Loucy (cell line): ENCODE measurements around the gene C2orf92.

ENCODE experiments used
- H2AFZ ChIP-seq: fragments of 200-600 bp; sonication (generic); 2 replicates; pipeline ENCODE4 v1.6.0; 2016; ENCODE audit warnings: antibody characterized with exemption, mild to moderate bottlenecking, low read length, moderate library complexity
- H3F3A ChIP-seq: fragments of 200-600 bp; 2 replicates; pipeline ENCODE4 v1.6.0; 2016; ENCODE audit warnings: antibody characterized with exemption, low read depth, mild to moderate bottlenecking
- H3K27me3 ChIP-seq: fragments of 200-600 bp; sonication (generic); 2 replicates; pipeline ENCODE4 v1.6.1; 2014; ENCODE audit warnings: low read length, mild to moderate bottlenecking; ENCODE audit not compliant: insufficient read depth, poor library complexity, severe bottlenecking
- H3K36me3 ChIP-seq: fragments of 200-600 bp; sonication (generic); 2 replicates; pipeline ENCODE4 v1.6.1; 2016; ENCODE audit warnings: low read length; ENCODE audit not compliant: insufficient read depth
- H3K4me1 ChIP-seq: fragments of 200-600 bp; sonication (generic); 2 replicates; pipeline ENCODE4 v1.5.1; 2014; ENCODE audit warnings: low read length, mild to moderate bottlenecking; ENCODE audit not compliant: insufficient read depth, poor library complexity, severe bottlenecking
- H3K4me2 ChIP-seq: fragments of 200-600 bp; sonication (generic); 2 replicates; pipeline ENCODE4 v1.6.0; 2014; ENCODE audit warnings: antibody characterized with exemption, low read length, low read depth, mild to moderate bottlenecking; ENCODE audit not compliant: poor library complexity, severe bottlenecking
- H3K4me3 ChIP-seq: fragments of 200-600 bp; sonication (generic); 2 replicates; pipeline ENCODE4 v1.5.1; 2014; ENCODE audit warnings: low read length, mild to moderate bottlenecking, mixed read lengths; ENCODE audit not compliant: poor library complexity, severe bottlenecking
- H3K79me2 ChIP-seq: fragments of 200-600 bp; sonication (generic); 2 replicates; pipeline ENCODE4 v1.6.1; 2014; ENCODE audit warnings: low read length; ENCODE audit not compliant: insufficient read depth
- H3K9ac ChIP-seq: fragments of 200-600 bp; sonication (generic); 2 replicates; pipeline ENCODE4 v1.6.0; 2014; ENCODE audit warnings: mild to moderate bottlenecking, low read depth, low read length, moderate library complexity; ENCODE audit not compliant: poor library complexity, severe bottlenecking
- H3K9me2 ChIP-seq: fragments of 200-600 bp; sonication (generic); replicated peaks from 2 replicates; pipeline ENCODE4 v1.6.1; 2016; ENCODE audit warnings: low read depth, low read length, mixed read lengths
- H3K9me3 ChIP-seq: fragments of 200-600 bp; sonication (generic); 2 replicates; pipeline ENCODE4 v1.6.1; 2014; ENCODE audit warnings: mild to moderate bottlenecking, antibody characterized with exemption, low read length, low read depth; ENCODE audit not compliant: insufficient read depth
- H4K20me1 ChIP-seq: fragments of 200-600 bp; sonication (generic); 2 replicates; pipeline ENCODE4 v1.6.0; 2014; ENCODE audit warnings: antibody characterized with exemption, low read length, mild to moderate bottlenecking; ENCODE audit not compliant: insufficient read depth, poor library complexity, severe bottlenecking
- CTCF ChIP-seq: fragments of 200-600 bp; sonication (generic); conservative IDR thresholded peaks from 2 replicates; pipeline ENCODE4 v1.5.1; 2014; ENCODE audit warnings: mild to moderate bottlenecking, antibody characterized with exemption, low read length
- EZH2phosphoT487 ChIP-seq: fragments of 200-600 bp; IDR thresholded peaks from 2 replicates; pipeline ENCODE4 v1.6.1; 2018; ENCODE audit warnings: antibody characterized with exemption, mild to moderate bottlenecking, moderate library complexity, borderline replicate concordance

The C2orf92 gene

GRCh38 chr2:97719362-97720155 is 50.0 kb downstream of the C2orf92 start:
- Histone ChIP-seq H3K79me2 (peaks cover 97% of the 10 kb centered on the region), H2AFZ (no peak overlapping the region), H3F3A (peaks cover 9% of the 10 kb centered on the region; the same call in 1 of the 2 replicates), H3K4me1 (peaks cover 74% of the 10 kb centered on the region), H3K9ac (peak overlapping the region; percentile 99), H4K20me1 (peaks cover 52% of the 10 kb centered on the region), H3K4me3 (peak overlapping the region; percentile 95), H3K27me3 (no peaks in the 10 kb centered on the region), H3K36me3 (peaks cover 32% of the 10 kb centered on the region), H3K9me2 (no peaks in the 10 kb centered on the region), H3K4me2 (peak overlapping the region; percentile 92), H3K9me3 (no peaks in the 10 kb centered on the region)
- TF ChIP-seq CTCF (no peak), EZH2phosphoT487 (no peak)

- Histone ChIP-seq H3K9me2 (no peaks in the 10 kb centered on the region), H3K4me2 (peak overlapping the region; percentile 92), H2AFZ (no peak overlapping the region), H4K20me1 (peaks cover 54% of the 10 kb centered on the region), H3K4me1 (peaks cover 62% of the 10 kb centered on the region), H3K27me3 (no peaks in the 10 kb centered on the region), H3F3A (peaks cover 9% of the 10 kb centered on the region; the same call in 1 of the 2 replicates), H3K4me3 (no peak overlapping the region), H3K79me2 (peaks cover 97% of the 10 kb centered on the region), H3K36me3 (peaks cover 44% of the 10 kb centered on the region), H3K9me3 (no peaks in the 10 kb centered on the region), H3K9ac (peak overlapping the region; percentile 37)
- TF ChIP-seq EZH2phosphoT487 (no peak), CTCF (no peak)
Observed at GRCh38 chr2:97720746-97721145, 51.2 kb downstream of the C2orf92 start.

- H3F3A ChIP-seq: peaks cover 9% of the 10 kb centered on the region; the same call in 1 of the 2 replicates
- H3K36me3 ChIP-seq: peaks cover 59% of the 10 kb centered on the region
- no peaks in the 10 kb centered on the region for H3K27me3 ChIP-seq
- H3K4me2 ChIP-seq: peak overlapping the region; percentile 13
- peaks cover 97% of the 10 kb centered on the region for H3K79me2 ChIP-seq
- no peak overlapping the region for H3K4me3 ChIP-seq
- peak overlapping the region; percentile 20 for H3K9ac ChIP-seq
- no peak overlapping the region for H2AFZ ChIP-seq
- H4K20me1 ChIP-seq: peaks cover 60% of the 10 kb centered on the region
- TF ChIP-seq CTCF (no peak), EZH2phosphoT487 (no peak)
- no peaks in the 10 kb centered on the region for H3K9me3 ChIP-seq
- no peaks in the 10 kb centered on the region for H3K9me2 ChIP-seq
- H3K4me1 ChIP-seq: peaks cover 47% of the 10 kb centered on the region
Observed at GRCh38 chr2:97722227-97722626, 52.7 kb downstream of the C2orf92 start.
